ENCODE data around the gene HNRNPM.
"Not testable (repeated sequence)": the region's sequence is repeated elsewhere in the genome, so short reads cannot be mapped to it uniquely, and the experiment has no call there.

HNRNPM gene

GRCh38 chr19:8426283-8426682 is 18.5 kb upstream of the HNRNPM start:
- TF ChIP-seq CTCF (IDR thresholded peaks at IDR 0.05; ENCODE audit: low read depth, low read length, missing control alignments): no peak
- DNase-seq (ENCODE audit: low read depth): no peak
- H3K4me3 ChIP-seq (ENCODE audit: low read depth, low read length): no peak overlapping the region
- in situ Hi-C loops (cut with HindIII; ENCODE audit: low sequenced_read_pairs): no loop called here

- no peak for DNase-seq (ENCODE audit: low read depth)
- no peak overlapping the region for H3K4me3 ChIP-seq (ENCODE audit: low read depth, low read length)
- no peak for TF ChIP-seq CTCF (IDR thresholded peaks at IDR 0.05; ENCODE audit: low read depth, low read length, missing control alignments)
- in situ Hi-C loops (cut with HindIII; ENCODE audit: low sequenced_read_pairs): no loop called here
Measured at GRCh38 chr19:8429044-8429443, 15.7 kb upstream of the HNRNPM start.

- H3K4me3 ChIP-seq (ENCODE audit: low read depth, low read length): no peak overlapping the region
- in situ Hi-C loops (cut with HindIII; ENCODE audit: low sequenced_read_pairs): no loop called here
- no peak for DNase-seq (ENCODE audit: low read depth)
- TF ChIP-seq CTCF (IDR thresholded peaks at IDR 0.05; ENCODE audit: low read depth, low read length, missing control alignments): no peak
Measured at GRCh38 chr19:8429826-8430225, 14.9 kb upstream of the HNRNPM start.

DNA sequence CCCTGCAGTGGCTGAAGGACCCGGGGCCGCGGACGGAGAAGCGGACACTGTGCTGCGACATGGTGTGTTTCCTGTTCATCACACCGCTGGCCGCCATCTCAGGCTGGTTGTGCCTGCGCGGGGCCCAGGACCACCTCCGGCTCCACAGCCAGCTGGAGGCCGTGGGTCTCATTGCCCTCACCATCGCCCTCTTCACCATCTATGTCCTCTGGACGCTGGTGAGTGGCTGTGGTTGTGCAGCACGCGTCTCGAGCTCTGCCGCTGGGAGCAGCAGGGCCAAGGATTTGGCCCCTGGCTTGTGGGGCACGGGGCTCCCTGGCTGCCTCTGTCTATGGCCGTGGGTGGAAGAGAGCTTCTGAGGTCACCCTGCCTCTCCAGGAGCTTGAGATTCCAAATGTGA is 14.1 kb upstream of the HNRNPM start:
- no peak for DNase-seq (ENCODE audit: low read depth)
- H3K4me3 ChIP-seq (ENCODE audit: low read depth, low read length): no peak overlapping the region
- in situ Hi-C loops (cut with HindIII; ENCODE audit: low sequenced_read_pairs): no loop called here
- TF ChIP-seq CTCF (IDR thresholded peaks at IDR 0.05; ENCODE audit: low read depth, low read length, missing control alignments): no peak

DNA sequence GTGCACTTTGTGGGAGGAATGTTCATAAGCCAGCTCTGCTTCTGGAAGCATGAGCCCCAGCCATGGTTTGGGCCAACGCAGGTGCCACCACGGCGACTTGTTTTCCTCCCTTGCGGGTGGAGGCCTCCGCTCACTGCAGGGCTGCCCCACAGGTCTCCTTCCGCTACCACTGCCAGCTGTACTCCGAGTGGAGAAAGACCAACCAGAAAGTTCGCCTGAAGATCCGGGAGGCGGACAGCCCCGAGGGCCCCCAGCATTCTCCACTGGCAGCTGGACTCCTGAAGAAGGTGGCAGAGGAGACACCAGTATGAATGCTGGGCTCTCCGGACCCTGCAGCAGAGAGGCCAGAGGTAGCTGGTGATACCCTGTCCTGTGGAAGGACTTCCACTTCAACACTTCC is 6.5 kb upstream of the HNRNPM start:
- no peak for DNase-seq (ENCODE audit: low read depth)
- TF ChIP-seq CTCF (IDR thresholded peaks at IDR 0.05; ENCODE audit: low read depth, low read length, missing control alignments): no peak
- no peak overlapping the region for H3K4me3 ChIP-seq (ENCODE audit: low read depth, low read length)
- in situ Hi-C loops (cut with HindIII; ENCODE audit: low sequenced_read_pairs): no loop called here

- no peak for TF ChIP-seq CTCF (IDR thresholded peaks at IDR 0.05; ENCODE audit: low read depth, low read length, missing control alignments)
- no peak overlapping the region for H3K4me3 ChIP-seq (ENCODE audit: low read depth, low read length)
Measured at GRCh38 chr19:8441725-8442544, 2.8 kb upstream of the HNRNPM start.

GRCh38 chr19:8444140-8444676 is 567 bp upstream of the HNRNPM start:
- in situ Hi-C loops (cut with HindIII; ENCODE audit: low sequenced_read_pairs); DNase-seq (ENCODE audit: low read depth): not testable (repeated sequence)
- H3K4me3 ChIP-seq (ENCODE audit: low read depth, low read length): peak overlapping the region; percentile 92

More at GRCh38 chr19:8441725-8442544, 2.8 kb upstream of the HNRNPM start:
- in situ Hi-C loops (cut with HindIII; ENCODE audit: low sequenced_read_pairs): no loop called here
- no peak for DNase-seq (ENCODE audit: low read depth)
